CD14-positive monocyte (primary cell): ENCODE results near the gene ETAA1. TPM values are rescaled to one million over a fixed set of nuclear protein-coding genes. Genes with fewer than 3 reads are reported as not detected.

Experiments used
- DNase-seq, 3 donors: peaks; one replicate each; pipeline ENCODE4 v3.0.0-alpha.2; 2011 to 2022
- H2AFZ ChIP-seq: 2 replicates; pipeline ENCODE4 v1.6.0; 2012; ENCODE audit warnings: mild to moderate bottlenecking, low read depth, low read length, inconsistent platforms; ENCODE audit not compliant: insufficient read depth, poor library complexity, severe bottlenecking
- H3K27ac ChIP-seq, 2 donors: 1 replicate in 1 of 2; 2 replicates in 1 of 2; pipeline ENCODE4 v1.5.1; 2012 to 2013; ENCODE audit warnings: low read length in 2 of 2, control low read depth in 1 of 2, inconsistent platforms in 1 of 2, low read depth in 1 of 2, mild to moderate bottlenecking in 1 of 2
- H3K27me3 ChIP-seq, 2 donors: one replicate each; pipeline versions ENCODE4 v1.6.0 to v1.6.1; 2011 to 2013; ENCODE audit warnings: low read length in 2 of 2; ENCODE audit not compliant: control insufficient read depth in 2 of 2, insufficient read depth in 2 of 2
- H3K36me3 ChIP-seq, 2 donors: replicated peaks in 1 of 2; 1 replicate in 1 of 2; 2 replicates in 1 of 2; pipeline versions ENCODE4 v1.5.1 to v1.6.1; 2012 to 2013; ENCODE audit warnings: low read length in 2 of 2, control low read depth in 1 of 2, inconsistent platforms in 1 of 2, mild to moderate bottlenecking in 1 of 2; ENCODE audit not compliant: insufficient read depth in 2 of 2, control insufficient read depth in 1 of 2
- H3K4me1 ChIP-seq, 2 donors: 1 replicate in 1 of 2; 2 replicates in 1 of 2; pipeline versions ENCODE4 v1.5.1 to v1.6.1; 2012 to 2013; ENCODE audit warnings: low read length in 2 of 2, control low read depth in 1 of 2, inconsistent platforms in 1 of 2, mild to moderate bottlenecking in 1 of 2, moderate library complexity in 1 of 2; ENCODE audit not compliant: insufficient read depth in 2 of 2, control insufficient read depth in 1 of 2
- H3K4me2 ChIP-seq: replicated peaks from 2 replicates; pipeline ENCODE3; 2012; ENCODE audit warnings: low read length, moderate library complexity, mild to moderate bottlenecking; ENCODE audit not compliant: poor library complexity, severe bottlenecking; ENCODE audit errors: extremely low read depth
- H3K4me3 ChIP-seq, 3 experiments: fragments of 200-600 bp in 1 of 3; sonication (generic) in 1 of 3; replicated peaks in 1 of 3; 1 replicate in 2 of 3; 2 replicates in 1 of 3; pipeline ENCODE4 v1.5.1; 2011 to 2013; ENCODE audit warnings: low read length in 3 of 3, mild to moderate bottlenecking in 3 of 3, control low read depth in 2 of 3, low read depth in 2 of 3, inconsistent platforms in 1 of 3, moderate library complexity in 1 of 3
- H3K79me2 ChIP-seq: 2 replicates; pipeline ENCODE4 v1.6.0; 2012; ENCODE audit warnings: mild to moderate bottlenecking, control low read depth, inconsistent platforms, low read length, moderate library complexity; ENCODE audit not compliant: insufficient read depth
- H3K9ac ChIP-seq: 2 replicates; pipeline ENCODE4 v1.6.0; 2017; ENCODE audit warnings: low read length, mild to moderate bottlenecking; ENCODE audit not compliant: insufficient read depth, poor library complexity, severe bottlenecking
- H3K9me3 ChIP-seq, 2 donors: replicated peaks in 1 of 2; 1 replicate in 1 of 2; 2 replicates in 1 of 2; pipeline versions ENCODE4 v1.5.1 to v1.6.1; 2012 to 2013; ENCODE audit warnings: low read length in 2 of 2, control low read depth in 1 of 2; ENCODE audit not compliant: control insufficient read depth in 1 of 2, insufficient read depth in 1 of 2
- H4K20me1 ChIP-seq: 2 replicates; pipeline ENCODE4 v1.6.0; 2012; ENCODE audit warnings: mild to moderate bottlenecking, low read length, control low read depth, moderate library complexity; ENCODE audit not compliant: insufficient read depth
- H3K27ac Mint-ChIP-seq, 7 donors: one replicate each; pipeline ENCODE4 v1.8.0; 2020; ENCODE audit warnings: mild to moderate bottlenecking in 7 of 7, mixed read lengths in 7 of 7, moderate library complexity in 6 of 7, inconsistent platforms in 2 of 7
- H3K27me3 Mint-ChIP-seq, 3 donors: one replicate each; pipeline ENCODE4 v1.8.0; 2021 to 2022; ENCODE audit warnings: low read depth in 3 of 3, mild to moderate bottlenecking in 3 of 3, mixed read lengths in 3 of 3, moderate library complexity in 3 of 3, inconsistent platforms in 1 of 3
- H3K36me3 Mint-ChIP-seq, 2 donors: one replicate each; pipeline ENCODE4 v1.8.0; 2020; ENCODE audit warnings: mixed read lengths in 2 of 2, inconsistent platforms in 1 of 2, mild to moderate bottlenecking in 1 of 2
- H3K4me1 Mint-ChIP-seq: one replicate; pipeline ENCODE4 v1.8.0; 2020; ENCODE audit warnings: mild to moderate bottlenecking, mixed read lengths
- H3K4me3 Mint-ChIP-seq, 2 donors: one replicate each; pipeline ENCODE4 v1.8.0; 2020; ENCODE audit warnings: mild to moderate bottlenecking in 2 of 2, mixed read lengths in 2 of 2, moderate library complexity in 1 of 2
- H3K9me3 Mint-ChIP-seq, 7 donors: one replicate each; pipeline ENCODE4 v1.8.0; 2020 to 2022; ENCODE audit warnings: mixed read lengths in 7 of 7, mild to moderate bottlenecking in 6 of 7, moderate library complexity in 6 of 7, inconsistent platforms in 2 of 7
- WGBS: methylation state at CpG from one replicate; pipeline ENCODE4 v1.1.5; 2013; ENCODE audit warnings: missing lambda C conversion rate; ENCODE audit not compliant: insufficient coverage; 5-methylcytosine and 5-hydroxymethylcytosine counted together
- intact Hi-C, 2 donors: fragments of 100-400 bp; cut with micrococcal nuclease; formaldehyde crosslinking; loops; one replicate each; pipeline versions ENCODE4 v1.15.0 to v1.15.1; 2023
- polyA plus RNA-seq, 3 donors: library from polyadenylated mRNA; depleted of rRNA in 1 of 3; unstranded in 2 of 3; stranded (reverse) in 1 of 3; fragments of 300-500 nt in 2 of 3; fragments of >200 nt in 1 of 3; fragmentation: Illumina TruSeq in 2 of 3; gene quantifications; 1 replicate in 2 of 3; 2 replicates in 1 of 3; pipeline ENCODE4 v1.2.3, GENCODE V29; 2012 to 2021
- TF ChIP-seq, protein P1 (sequence below): fragments of 200-600 bp; IDR thresholded peaks from one replicate; pipeline ENCODE4 v1.8.0; 2022; ENCODE audit warnings: antibody characterized with exemption, mild to moderate bottlenecking

Gene ETAA1
- polyA plus RNA-seq, 3 donors, result 0.78 to 2.8 (median 1.7) TPM

DNA sequence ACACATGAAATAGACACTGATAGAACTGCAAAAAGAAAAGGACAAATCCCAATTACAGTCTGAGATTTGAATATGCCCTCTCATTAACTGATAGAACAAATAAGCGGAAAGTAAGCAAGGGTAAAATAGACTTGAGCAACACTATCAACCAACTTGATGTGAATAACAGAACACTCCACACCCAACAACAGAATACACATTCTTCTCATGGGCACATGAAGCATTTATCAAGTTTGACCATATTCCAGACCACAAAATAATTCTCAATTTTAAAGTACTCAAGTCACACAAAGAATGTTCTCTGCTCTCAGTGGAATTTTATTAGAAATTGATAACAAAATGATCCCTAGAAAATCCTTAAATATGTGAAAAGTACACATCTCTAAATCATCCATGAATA lies 19.0 kb downstream of the ETAA1 start:
- 100% methylated on average over 1 of the region's 1 CpG for WGBS
- no peak overlapping the region for H3K27ac ChIP-seq
- H3K4me1 Mint-ChIP-seq, result no peaks in the 10 kb centered on the region
- no peak overlapping the region for H3K9ac ChIP-seq
- no peaks in the 10 kb centered on the region for H3K4me1 ChIP-seq
- H3K9me3 ChIP-seq, result no peaks in the 10 kb centered on the region
- no peaks in the 10 kb centered on the region for H3K27me3 ChIP-seq
- H3K36me3 Mint-ChIP-seq, result peaks cover 1 to 3% of the 10 kb centered on the region in 2 donors
- no peak overlapping the region for H3K27ac Mint-ChIP-seq
- H3K4me2 ChIP-seq, result no peak overlapping the region
- no peaks in the 10 kb centered on the region for H4K20me1 ChIP-seq
- peaks cover 0 to 2% (median 0%) of the 10 kb centered on the region in 3 donors for H3K27me3 Mint-ChIP-seq
- peaks cover 0 to 3% (median 0%) of the 10 kb centered on the region in 7 donors for H3K9me3 Mint-ChIP-seq
- TF ChIP-seq, protein P1, sequence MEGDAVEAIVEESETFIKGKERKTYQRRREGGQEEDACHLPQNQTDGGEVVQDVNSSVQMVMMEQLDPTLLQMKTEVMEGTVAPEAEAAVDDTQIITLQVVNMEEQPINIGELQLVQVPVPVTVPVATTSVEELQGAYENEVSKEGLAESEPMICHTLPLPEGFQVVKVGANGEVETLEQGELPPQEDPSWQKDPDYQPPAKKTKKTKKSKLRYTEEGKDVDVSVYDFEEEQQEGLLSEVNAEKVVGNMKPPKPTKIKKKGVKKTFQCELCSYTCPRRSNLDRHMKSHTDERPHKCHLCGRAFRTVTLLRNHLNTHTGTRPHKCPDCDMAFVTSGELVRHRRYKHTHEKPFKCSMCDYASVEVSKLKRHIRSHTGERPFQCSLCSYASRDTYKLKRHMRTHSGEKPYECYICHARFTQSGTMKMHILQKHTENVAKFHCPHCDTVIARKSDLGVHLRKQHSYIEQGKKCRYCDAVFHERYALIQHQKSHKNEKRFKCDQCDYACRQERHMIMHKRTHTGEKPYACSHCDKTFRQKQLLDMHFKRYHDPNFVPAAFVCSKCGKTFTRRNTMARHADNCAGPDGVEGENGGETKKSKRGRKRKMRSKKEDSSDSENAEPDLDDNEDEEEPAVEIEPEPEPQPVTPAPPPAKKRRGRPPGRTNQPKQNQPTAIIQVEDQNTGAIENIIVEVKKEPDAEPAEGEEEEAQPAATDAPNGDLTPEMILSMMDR, result no peak
- no peak overlapping the region for H3K4me3 Mint-ChIP-seq
- H3K79me2 ChIP-seq, result no peaks in the 10 kb centered on the region
- no peak for DNase-seq
- H3K4me3 ChIP-seq, result no peak overlapping the region
- intact Hi-C loops, result no loop called here
- peaks cover under 1 to 5% of the 10 kb centered on the region in 2 donors for H3K36me3 ChIP-seq
- H2AFZ ChIP-seq, result no peak overlapping the region

DNA sequence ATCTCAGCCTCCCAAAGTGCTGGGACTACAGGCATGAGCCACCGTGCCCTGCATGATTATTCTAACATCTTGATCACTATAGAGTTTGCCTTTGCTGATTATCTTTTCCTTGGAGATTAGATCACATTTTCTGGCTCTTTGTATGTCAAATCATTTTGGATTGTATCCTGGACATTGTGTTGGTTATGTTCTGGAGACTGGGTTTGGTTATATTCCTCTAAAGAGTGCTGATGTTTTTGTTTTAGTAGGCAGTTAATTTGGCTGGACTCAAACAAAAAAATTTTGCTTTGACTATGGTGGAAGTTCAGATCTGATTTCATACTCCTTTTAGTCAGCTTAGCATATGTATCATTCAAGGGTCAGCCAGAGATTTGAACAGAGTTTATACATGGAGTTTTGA lies 26.4 kb downstream of the ETAA1 start:
- no peak overlapping the region for H3K4me2 ChIP-seq
- Mint-ChIP-seq H3K27ac (no peak overlapping the region), H3K4me1 (no peaks in the 10 kb centered on the region), H3K27me3 (peaks cover 0 to 2% (median 0%) of the 10 kb centered on the region in 3 donors), H3K4me3 (no peak overlapping the region), H3K9me3 (peaks cover 3 to 18% (median 9%) of the 10 kb centered on the region in 7 donors), H3K36me3 (no peaks in the 10 kb centered on the region)
- no peaks in the 10 kb centered on the region for H3K79me2 ChIP-seq
- TF ChIP-seq, protein P1, result no peak
- H3K27ac ChIP-seq, result no peak overlapping the region
- no peak for DNase-seq
- no peak overlapping the region for H2AFZ ChIP-seq
- peaks cover 8 to 10% of the 10 kb centered on the region in 2 donors for H3K9me3 ChIP-seq
- H3K9ac ChIP-seq, result no peak overlapping the region
- no CpG with 5 or more reads among the region's 1 CpG for WGBS
- H4K20me1 ChIP-seq, result no peaks in the 10 kb centered on the region
- no peaks in the 10 kb centered on the region for H3K4me1 ChIP-seq
- H3K27me3 ChIP-seq, result no peaks in the 10 kb centered on the region
- H3K36me3 ChIP-seq, result no peaks in the 10 kb centered on the region
- H3K4me3 ChIP-seq, result no peak overlapping the region
- intact Hi-C loops, result no loop called here
